GM21367 (cell line): ENCODE data around the gene RND3.

ENCODE experiments used
- ATAC-seq: cut with Tn5 transposase; IDR thresholded peaks from one replicate; pipeline ENCODE4 v1.9.1; 2021; ENCODE audit not compliant: unreplicated experiment

Gene RND3

GRCh38 chr2:150476809-150477302 is 10.6 kb downstream of the RND3 start:
- ATAC-seq = no peak

- no peak for ATAC-seq
Observed at GRCh38 chr2:150476286-150476685, 11.2 kb downstream of the RND3 start.

GRCh38 chr2:150475479-150476250 is 11.8 kb downstream of the RND3 start:
- ATAC-seq = no peak

GRCh38 chr2:150474326-150475074 is 13.0 kb downstream of the RND3 start:
- ATAC-seq = no peak

GRCh38 chr2:150473767-150474166 is 13.7 kb downstream of the RND3 start:
- no peak for ATAC-seq

GRCh38 chr2:150472511-150472899 is 15.0 kb downstream of the RND3 start:
- ATAC-seq = no peak

GRCh38 chr2:150471813-150472510 is 15.5 kb downstream of the RND3 start:
- ATAC-seq = no peak

- no peak for ATAC-seq
Observed at GRCh38 chr2:150470435-150470834, 17.0 kb downstream of the RND3 start.

- ATAC-seq = no peak
Observed at GRCh38 chr2:150469706-150470274, 17.7 kb downstream of the RND3 start.

- ATAC-seq = no peak
Observed at GRCh38 chr2:150468350-150468960, 19.0 kb downstream of the RND3 start.

- no peak for ATAC-seq
Observed at GRCh38 chr2:150467621-150467963, 19.9 kb downstream of the RND3 start.

GRCh38 chr2:150466741-150467620 is 20.5 kb downstream of the RND3 start:
- no peak for ATAC-seq

GRCh38 chr2:150465703-150466569 is 21.5 kb downstream of the RND3 start:
- ATAC-seq = no peak

- ATAC-seq = no peak
Observed at GRCh38 chr2:150464986-150465385, 22.5 kb downstream of the RND3 start.

- no peak for ATAC-seq
Observed at GRCh38 chr2:150464270-150464669, 23.2 kb downstream of the RND3 start.

- no peak for ATAC-seq
Observed at GRCh38 chr2:150462770-150463169, 24.7 kb downstream of the RND3 start.

GRCh38 chr2:150459281-150459680 is 28.2 kb downstream of the RND3 start:
- ATAC-seq = no peak

- no peak for ATAC-seq
Observed at GRCh38 chr2:150450765-150451164, 36.7 kb downstream of the RND3 start.

GRCh38 chr2:150449856-150450255 is 37.6 kb downstream of the RND3 start:
- no peak for ATAC-seq
